Esophagus squamous epithelium (tissue), 4 donors: ENCODE results near the gene CASK.

Experiments used
- CTCF ChIP-seq, 6 experiments: fragments of 450-650 bp in 4 of 6; fragments of 200-600 bp in 2 of 6; sonication (generic) in 2 of 6; IDR thresholded peaks; one replicate each; pipeline ENCODE4 v1.5.1; 2016 to 2019; ENCODE audit warnings: antibody characterized with exemption in 6 of 6, mild to moderate bottlenecking in 4 of 6, moderate library complexity in 4 of 6
- POLR2A ChIP-seq, 4 donors: fragments of 450-650 bp; IDR thresholded peaks; one replicate each; pipeline ENCODE4 v1.6.1; 2017; ENCODE audit warnings: antibody characterized with exemption in 4 of 4, mild to moderate bottlenecking in 4 of 4, moderate library complexity in 3 of 4

GRCh38 chrX:41602816-41603345 is 320.5 kb downstream of the CASK start:
- TF ChIP-seq CTCF (IDR thresholded peaks at IDR 0.05), result no peak
- TF ChIP-seq POLR2A (IDR thresholded peaks at IDR 0.05), result no peak
